Neuronal stem cell (in vitro differentiated cells): Measurements from ENCODE around the gene FGD3.

Source experiments
- DNase-seq: peaks from one replicate; pipeline ENCODE4 v3.0.0-alpha.2; 2013; ENCODE audit warnings: low spot score
- H2AFZ ChIP-seq: one replicate; pipeline ENCODE4 v1.6.1; 2013; ENCODE audit warnings: mild to moderate bottlenecking, low read length, inconsistent platforms
- H2AK5ac ChIP-seq: 2 replicates; pipeline ENCODE4 v1.6.1; 2013; ENCODE audit warnings: low read depth, mild to moderate bottlenecking, inconsistent platforms, low read length, moderate library complexity, mixed read lengths
- H2BK120ac ChIP-seq: 2 replicates; pipeline ENCODE4 v1.6.1; 2013; ENCODE audit warnings: low read depth, mild to moderate bottlenecking, inconsistent platforms, low read length, moderate library complexity, mixed read lengths
- H2BK12ac ChIP-seq: one replicate; pipeline ENCODE4 v1.6.1; 2013; ENCODE audit warnings: low read length, inconsistent platforms
- H2BK15ac ChIP-seq: 2 replicates; pipeline ENCODE4 v1.6.1; 2013; ENCODE audit warnings: mild to moderate bottlenecking, low read length, inconsistent platforms, mixed read lengths
- H2BK5ac ChIP-seq: one replicate; pipeline ENCODE4 v1.6.1; 2013; ENCODE audit warnings: inconsistent platforms, mild to moderate bottlenecking, low read length, moderate library complexity
- H3K14ac ChIP-seq: one replicate; pipeline ENCODE4 v1.6.1; 2013; ENCODE audit warnings: low read length, inconsistent platforms
- H3K18ac ChIP-seq: 2 replicates; pipeline ENCODE4 v1.6.1; 2013; ENCODE audit warnings: low read length, inconsistent platforms
- H3K23ac ChIP-seq: 2 replicates; pipeline ENCODE4 v1.6.1; 2013; ENCODE audit warnings: low read depth, mild to moderate bottlenecking, mixed read lengths, low read length, inconsistent platforms; ENCODE audit not compliant: poor library complexity
- H3K27ac ChIP-seq: replicated peaks from 3 replicates; pipeline ENCODE4 v1.5.1; 2013; ENCODE audit warnings: low read length, inconsistent platforms
- H3K27me3 ChIP-seq, 3 experiments: 2 replicates each; pipeline ENCODE4 v1.6.1; 2013; ENCODE audit warnings: low read length in 3 of 3, mild to moderate bottlenecking in 2 of 3, inconsistent platforms in 1 of 3, low read depth in 1 of 3, mixed read lengths in 1 of 3, moderate library complexity in 1 of 3; ENCODE audit not compliant: control insufficient read depth in 3 of 3, insufficient read depth in 3 of 3
- H3K36me3 ChIP-seq, 2 donors: replicated peaks in 1 of 2; 2 replicates each; pipeline ENCODE4 v1.6.1; 2013; ENCODE audit warnings: low read length in 2 of 2; ENCODE audit not compliant: control insufficient read depth in 2 of 2, insufficient read depth in 2 of 2
- H3K4ac ChIP-seq: 2 replicates; pipeline ENCODE4 v1.6.1; 2013; ENCODE audit warnings: inconsistent platforms, mild to moderate bottlenecking, low read length, moderate library complexity
- H3K4me1 ChIP-seq, 2 donors: 1 replicate in 1 of 2; 2 replicates in 1 of 2; pipeline ENCODE4 v1.6.1; 2013; ENCODE audit warnings: low read length in 2 of 2, low read depth in 1 of 2; ENCODE audit not compliant: control insufficient read depth in 2 of 2, insufficient read depth in 1 of 2
- H3K4me2 ChIP-seq: one replicate; pipeline ENCODE4 v1.6.1; 2013; ENCODE audit warnings: mild to moderate bottlenecking, low read length, inconsistent platforms; ENCODE audit not compliant: insufficient read depth, poor library complexity, severe bottlenecking
- H3K4me3 ChIP-seq, 2 donors: 2 replicates each; pipeline ENCODE4 v1.5.1; 2013; ENCODE audit warnings: low read length in 2 of 2, mild to moderate bottlenecking in 2 of 2, inconsistent platforms in 1 of 2, moderate library complexity in 1 of 2
- H3K79me1 ChIP-seq: one replicate; pipeline ENCODE4 v1.6.1; 2013; ENCODE audit warnings: low read depth, mild to moderate bottlenecking, inconsistent platforms, low read length, moderate library complexity
- H3K9ac ChIP-seq: one replicate; pipeline ENCODE4 v1.6.1; 2013; ENCODE audit warnings: mild to moderate bottlenecking, low read depth, low read length, inconsistent platforms; ENCODE audit not compliant: poor library complexity
- H3K9me3 ChIP-seq, 2 donors: replicated peaks in 1 of 2; 2 replicates each; pipeline versions ENCODE3 to v1.6.1; 2013; ENCODE audit warnings: low read length in 2 of 2, mild to moderate bottlenecking in 2 of 2, inconsistent platforms in 1 of 2, low read depth in 1 of 2, mixed read lengths in 1 of 2, moderate library complexity in 1 of 2; ENCODE audit not compliant: control insufficient read depth in 2 of 2, insufficient read depth in 1 of 2
- H4K8ac ChIP-seq: one replicate; pipeline ENCODE4 v1.6.1; 2013; ENCODE audit warnings: low read depth, mild to moderate bottlenecking, inconsistent platforms, low read length, moderate library complexity
- H4K91ac ChIP-seq: one replicate; pipeline ENCODE4 v1.6.1; 2013; ENCODE audit warnings: low read length, low read depth, mild to moderate bottlenecking, inconsistent platforms; ENCODE audit not compliant: poor library complexity
- WGBS, 2 donors: extraction: QIAGEN DNeasy Blood & Tissue Kit; methylation state at CpG; one replicate each; pipeline ENCODE4 v1.1.7; 2013; ENCODE audit warnings: missing lambda C conversion rate in 2 of 2, mixed read lengths in 1 of 2; ENCODE audit not compliant: insufficient read length in 2 of 2, insufficient replicate concordance in 1 of 2; ENCODE audit errors: extremely low coverage in 2 of 2; 5-methylcytosine and 5-hydroxymethylcytosine counted together

The FGD3 gene

DNA sequence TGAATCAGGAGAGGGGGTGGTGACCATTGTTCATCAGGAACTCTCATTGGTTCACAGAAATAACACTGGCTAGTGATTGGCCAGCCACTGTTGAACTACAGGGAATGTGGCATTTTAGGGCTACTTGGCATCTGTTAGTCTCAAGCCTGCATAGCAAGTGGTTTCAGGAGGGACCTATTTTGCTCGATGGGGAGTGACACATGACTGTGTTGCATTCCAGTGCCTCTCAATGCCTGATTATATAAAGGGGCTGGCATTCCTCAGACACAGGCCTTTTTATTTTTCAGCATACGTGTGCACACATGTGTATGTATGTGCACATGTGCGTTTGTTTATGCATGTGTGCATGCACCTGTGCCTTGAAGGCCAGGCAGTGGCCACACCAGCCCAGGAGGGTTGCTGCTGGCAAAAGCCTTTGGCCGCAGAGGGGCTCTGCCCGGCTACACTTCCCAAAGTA lies 23.2 kb downstream of the FGD3 start:
- Histone ChIP-seq H3K27me3 (no peaks in the 10 kb centered on the region), H2BK5ac (no peak overlapping the region), H3K4me2 (no peak overlapping the region), H3K18ac (peak overlapping the region; percentile 91), H2AK5ac (no peak overlapping the region), H3K9me3 (no peaks in the 10 kb centered on the region), H3K27ac (peak overlapping the region; percentile 95), H2BK12ac (no peak overlapping the region), H3K4me3 (no peak overlapping the region), H2AFZ (peak overlapping the region; percentile 55), H3K14ac (no peak overlapping the region), H4K91ac (no peak overlapping the region), H2BK15ac (no peak overlapping the region), H2BK120ac (no peak overlapping the region), H3K79me1 (no peaks in the 10 kb centered on the region), H3K9ac (no peak overlapping the region), H4K8ac (no peak overlapping the region), H3K4me1 (peaks cover 19 to 27% of the 10 kb centered on the region in 2 donors), H3K23ac (no peak overlapping the region), H3K4ac (no peak overlapping the region), H3K36me3 (no peaks in the 10 kb centered on the region)
- peak; percentile 90 for DNase-seq
- WGBS, 2 donors: no CpG with 5 or more reads among the region's 5 CpGs

DNA sequence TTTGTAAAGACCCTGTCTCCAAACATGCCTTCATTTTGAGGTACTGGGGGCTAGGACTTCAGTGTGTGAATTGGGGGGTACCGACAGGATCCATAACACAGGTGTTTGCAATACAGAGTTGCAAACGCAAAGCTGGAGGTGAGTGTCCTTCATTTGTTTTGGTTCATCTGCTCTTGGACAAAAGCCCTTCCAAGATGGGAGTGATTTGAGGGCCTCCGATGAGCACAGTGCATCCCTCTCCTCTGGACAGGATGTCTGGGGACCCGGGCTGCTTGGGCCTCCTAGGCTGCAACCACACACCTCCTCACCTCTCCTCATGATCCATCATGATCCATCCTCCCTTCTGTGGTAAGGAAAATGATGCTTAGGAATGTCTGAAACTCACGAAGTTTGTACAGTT lies 23.8 kb downstream of the FGD3 start:
- WGBS, 2 donors: no CpG with 5 or more reads among the region's 5 CpGs
- H3K27ac ChIP-seq: peak overlapping the region; percentile 95

DNA sequence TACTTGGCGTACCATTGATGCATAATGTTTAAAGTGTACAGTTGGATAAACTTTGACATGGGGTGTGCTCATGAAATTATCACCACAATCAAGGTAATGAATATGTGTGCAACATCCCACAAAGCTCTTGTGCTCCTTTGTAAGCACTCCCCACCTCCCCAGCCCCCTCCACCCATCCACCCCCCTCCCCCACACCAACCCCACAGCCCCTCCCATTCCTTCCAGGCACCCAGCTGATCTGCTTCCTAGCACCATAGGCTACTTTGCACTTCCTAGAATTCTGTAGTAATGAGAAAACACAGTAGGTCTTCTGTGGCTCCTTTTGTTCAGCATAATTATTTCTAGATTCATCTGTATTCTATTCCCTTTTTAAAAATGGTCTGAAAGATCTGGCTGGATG lies 24.5 kb downstream of the FGD3 start:
- peaks cover 16 to 24% of the 10 kb centered on the region in 2 donors for H3K4me1 ChIP-seq
- H2AK5ac ChIP-seq: no peak overlapping the region
- H3K4me2 ChIP-seq: no peak overlapping the region
- H3K4ac ChIP-seq: no peak overlapping the region
- no CpG with 5 or more reads among the region's 1 CpG for WGBS, 2 donors
- no peak overlapping the region for H2BK12ac ChIP-seq
- H3K14ac ChIP-seq: no peak overlapping the region
- no peaks in the 10 kb centered on the region for H3K27me3 ChIP-seq
- H3K9ac ChIP-seq: no peak overlapping the region
- no peak overlapping the region for H4K91ac ChIP-seq
- no peak overlapping the region for H3K27ac ChIP-seq
- H3K4me3 ChIP-seq: no peak overlapping the region
- H2BK120ac ChIP-seq: no peak overlapping the region
- H2AFZ ChIP-seq: no peak overlapping the region
- H3K18ac ChIP-seq: no peak overlapping the region
- no peak overlapping the region for H4K8ac ChIP-seq
- DNase-seq: no peak
- no peak overlapping the region for H2BK5ac ChIP-seq
- H3K79me1 ChIP-seq: no peaks in the 10 kb centered on the region
- no peak overlapping the region for H2BK15ac ChIP-seq
- no peaks in the 10 kb centered on the region for H3K9me3 ChIP-seq
- no peaks in the 10 kb centered on the region for H3K36me3 ChIP-seq
- no peak overlapping the region for H3K23ac ChIP-seq

More for the DNA sequence above, 23.8 kb downstream of the FGD3 start:
- no peak overlapping the region for H2BK120ac ChIP-seq
- H3K4me1 ChIP-seq: peaks cover 16 to 24% of the 10 kb centered on the region in 2 donors
- no peak overlapping the region for H2BK12ac ChIP-seq
- no peak overlapping the region for H4K91ac ChIP-seq
- peak overlapping the region; percentile 55 for H2AFZ ChIP-seq
- H3K9me3 ChIP-seq: no peaks in the 10 kb centered on the region
- no peak overlapping the region for H3K4me3 ChIP-seq
- H3K36me3 ChIP-seq: no peaks in the 10 kb centered on the region
- DNase-seq: no peak
- H3K23ac ChIP-seq: no peak overlapping the region
- no peak overlapping the region for H3K14ac ChIP-seq
- no peak overlapping the region for H3K4me2 ChIP-seq
- no peaks in the 10 kb centered on the region for H3K27me3 ChIP-seq
- no peaks in the 10 kb centered on the region for H3K79me1 ChIP-seq
- H3K4ac ChIP-seq: no peak overlapping the region
- no peak overlapping the region for H2AK5ac ChIP-seq
- no peak overlapping the region for H2BK5ac ChIP-seq
- peak overlapping the region; percentile 73 for H3K18ac ChIP-seq
- H4K8ac ChIP-seq: no peak overlapping the region
- no peak overlapping the region for H3K9ac ChIP-seq
- no peak overlapping the region for H2BK15ac ChIP-seq

DNA sequence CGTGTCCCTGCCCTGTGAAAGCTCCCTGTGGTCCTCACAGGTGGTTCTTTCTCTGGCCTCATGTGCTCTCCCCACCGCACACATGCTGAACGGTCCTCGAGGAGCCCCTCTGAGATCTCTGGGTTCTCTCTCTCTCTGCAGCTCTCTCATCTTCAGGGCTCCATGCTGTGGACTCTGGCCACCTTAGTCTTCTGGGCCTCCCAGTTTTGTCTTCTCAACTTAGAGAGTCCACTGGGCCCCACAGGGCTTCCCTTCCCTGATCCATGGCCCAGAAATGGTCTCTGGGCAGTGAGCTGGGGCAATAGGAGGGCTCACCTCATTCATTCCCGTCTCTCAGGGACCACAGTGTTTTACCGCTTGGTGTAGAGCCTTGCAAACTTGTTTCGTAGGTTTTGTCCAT lies 26.4 kb downstream of the FGD3 start:
- Histone ChIP-seq H3K27ac (no peak overlapping the region), H3K9ac (no peak overlapping the region), H3K9me3 (no peaks in the 10 kb centered on the region), H3K36me3 (no peaks in the 10 kb centered on the region), H3K23ac (no peak overlapping the region), H4K8ac (no peak overlapping the region), H2BK15ac (no peak overlapping the region), H3K14ac (no peak overlapping the region), H2AFZ (no peak overlapping the region), H3K79me1 (no peaks in the 10 kb centered on the region), H3K4me3 (no peak overlapping the region), H3K18ac (peak overlapping the region; percentile 49), H3K4me2 (no peak overlapping the region), H3K4me1 (peaks cover 16 to 24% of the 10 kb centered on the region in 2 donors), H3K27me3 (no peaks in the 10 kb centered on the region), H4K91ac (peak overlapping the region; percentile 16), H2BK120ac (no peak overlapping the region), H3K4ac (no peak overlapping the region), H2BK5ac (no peak overlapping the region), H2AK5ac (peak overlapping the region; percentile 9), H2BK12ac (no peak overlapping the region)
- no peak for DNase-seq
- WGBS, 2 donors: no CpG with 5 or more reads among the region's 7 CpGs
